Uterus (tissue), 2 donors: Measurements from ENCODE around the gene HOXD8.

Source experiments
- POLR2A ChIP-seq, 2 donors: fragments of 450-650 bp; IDR thresholded peaks; one replicate each; pipeline ENCODE4 v1.6.1; 2016; ENCODE audit warnings: antibody characterized with exemption in 2 of 2, mild to moderate bottlenecking in 1 of 2, moderate library complexity in 1 of 2
- TF ChIP-seq, protein P1 (sequence below), 4 experiments: fragments of 200-600 bp in 2 of 4; fragments of 450-650 bp in 2 of 4; sonication (generic) in 2 of 4; IDR thresholded peaks; one replicate each; pipeline ENCODE4 v1.5.1; 2016 to 2019; ENCODE audit warnings: antibody characterized with exemption in 4 of 4, mild to moderate bottlenecking in 2 of 4, moderate library complexity in 1 of 4

DNA sequence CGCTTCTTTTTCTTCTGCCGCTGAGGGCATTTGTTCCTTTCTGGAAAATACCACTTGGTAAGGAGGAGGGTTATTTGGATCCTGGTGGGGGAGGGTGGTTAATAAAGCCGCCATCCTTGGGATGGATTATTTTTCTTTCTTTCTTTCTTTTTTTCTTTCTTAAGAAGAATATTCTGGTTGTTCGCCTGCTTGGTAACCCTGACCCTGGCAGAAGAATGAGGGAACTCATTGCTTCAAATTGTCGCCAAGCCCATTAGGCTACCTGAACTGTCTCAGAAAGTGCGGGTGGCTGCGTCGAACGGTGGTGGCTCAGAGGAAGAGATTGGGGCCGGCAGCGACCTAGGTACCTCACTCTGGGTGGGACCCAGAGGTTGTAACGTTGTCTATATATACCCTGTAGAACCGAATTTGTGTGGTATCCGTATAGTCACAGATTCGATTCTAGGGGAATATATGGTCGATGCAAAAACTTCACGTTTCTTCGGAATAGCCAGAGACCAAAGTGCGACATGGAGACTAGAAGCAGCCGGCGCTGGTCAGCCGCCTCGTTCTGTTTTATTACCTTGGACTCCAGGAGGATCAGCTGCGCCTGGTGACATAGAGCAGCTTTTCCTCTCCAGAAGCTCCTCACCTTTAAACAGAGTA is 20.6 kb downstream of the HOXD8 start:
- TF ChIP-seq, protein P1, sequence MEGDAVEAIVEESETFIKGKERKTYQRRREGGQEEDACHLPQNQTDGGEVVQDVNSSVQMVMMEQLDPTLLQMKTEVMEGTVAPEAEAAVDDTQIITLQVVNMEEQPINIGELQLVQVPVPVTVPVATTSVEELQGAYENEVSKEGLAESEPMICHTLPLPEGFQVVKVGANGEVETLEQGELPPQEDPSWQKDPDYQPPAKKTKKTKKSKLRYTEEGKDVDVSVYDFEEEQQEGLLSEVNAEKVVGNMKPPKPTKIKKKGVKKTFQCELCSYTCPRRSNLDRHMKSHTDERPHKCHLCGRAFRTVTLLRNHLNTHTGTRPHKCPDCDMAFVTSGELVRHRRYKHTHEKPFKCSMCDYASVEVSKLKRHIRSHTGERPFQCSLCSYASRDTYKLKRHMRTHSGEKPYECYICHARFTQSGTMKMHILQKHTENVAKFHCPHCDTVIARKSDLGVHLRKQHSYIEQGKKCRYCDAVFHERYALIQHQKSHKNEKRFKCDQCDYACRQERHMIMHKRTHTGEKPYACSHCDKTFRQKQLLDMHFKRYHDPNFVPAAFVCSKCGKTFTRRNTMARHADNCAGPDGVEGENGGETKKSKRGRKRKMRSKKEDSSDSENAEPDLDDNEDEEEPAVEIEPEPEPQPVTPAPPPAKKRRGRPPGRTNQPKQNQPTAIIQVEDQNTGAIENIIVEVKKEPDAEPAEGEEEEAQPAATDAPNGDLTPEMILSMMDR (IDR thresholded peaks at IDR 0.05), result no peak
- no peak for TF ChIP-seq POLR2A (IDR thresholded peaks at IDR 0.05)
